Measurements from ENCODE around the gene SLC45A2.

- TF ChIP-seq CREB1 (CRISPR knock-in tag; IDR thresholded peaks at IDR 0.05) (no peak), CTCF (IDR thresholded peaks at IDR 0.05) (no peak), FOXP4 (CRISPR knock-in tag; IDR thresholded peaks at IDR 0.05) (no peak), TEAD4 (CRISPR knock-in tag; IDR thresholded peaks at IDR 0.05) (no peak), ATF6 (CRISPR knock-in tag; IDR thresholded peaks at IDR 0.05) (no peak), USF2 (CRISPR knock-in tag; IDR thresholded peaks at IDR 0.05) (no peak)
Measured at GRCh38 chr5:34008802-34009201, 24.3 kb upstream of the SLC45A2 start.

All from WTC11 (cell line).